Heart left ventricle (tissue), 16 donors: ENCODE data around the gene ALDH4A1. TPM values are rescaled to one million over a fixed set of nuclear protein-coding genes. Genes with fewer than 3 reads are reported as not detected.

Experiments used
- ATAC-seq, 4 donors: fragments of 200-7000 bp; cut with Tn5 transposase; one replicate each; pipeline ENCODE4 v1.9.1; 2020 to 2022; ENCODE audit warnings: moderate library complexity in 4 of 4, mild to moderate bottlenecking in 3 of 4, moderate number of reproducible peaks in 1 of 4
- DNase-seq, 5 donors: peaks; one replicate each; pipeline ENCODE4 v3.0.0-alpha.2; 2020
- H3K27ac ChIP-seq, 12 donors: fragments of 200-600 bp; sonication (generic) in 4 of 12; one replicate each; pipeline versions ENCODE4 v1.5.0 to v1.8.0; 2016 to 2022; ENCODE audit warnings: mild to moderate bottlenecking in 2 of 12
- H3K27me3 ChIP-seq, 9 donors: fragments of 200-600 bp; sonication (generic) in 2 of 9; one replicate each; pipeline versions ENCODE4 v1.5.1 to v1.8.0; 2016 to 2022; ENCODE audit warnings: mild to moderate bottlenecking in 3 of 9
- H3K36me3 ChIP-seq, 9 donors: fragments of 200-600 bp; sonication (generic) in 2 of 9; one replicate each; pipeline versions ENCODE4 v1.5.0 to v1.8.0; 2018 to 2022; ENCODE audit warnings: mild to moderate bottlenecking in 2 of 9
- H3K4me1 ChIP-seq, 12 donors: fragments of 200-600 bp; sonication (generic) in 4 of 12; one replicate each; pipeline versions ENCODE4 v1.5.0 to v1.8.0; 2016 to 2022; ENCODE audit warnings: mild to moderate bottlenecking in 3 of 12
- H3K4me3 ChIP-seq, 12 donors: fragments of 200-600 bp; sonication (generic) in 4 of 12; one replicate each; pipeline versions ENCODE4 v1.5.0 to v1.8.0; 2017 to 2022; ENCODE audit warnings: mild to moderate bottlenecking in 9 of 12, moderate library complexity in 4 of 12
- H3K9me3 ChIP-seq, 12 donors: fragments of 200-600 bp; sonication (generic) in 4 of 12; one replicate each; pipeline versions ENCODE4 v1.5.0 to v1.8.0; 2016 to 2022; ENCODE audit warnings: mild to moderate bottlenecking in 1 of 12
- CTCF ChIP-seq, 12 donors: fragments of 200-600 bp; sonication (generic) in 4 of 12; IDR thresholded peaks; one replicate each; pipeline versions ENCODE4 v1.5.0 to v1.8.0; 2018 to 2022; ENCODE audit warnings: antibody characterized with exemption in 12 of 12, mild to moderate bottlenecking in 5 of 12
- POLR2A ChIP-seq, 2 donors: fragments of 450-650 bp; IDR thresholded peaks; one replicate each; pipeline ENCODE4 v1.6.1; 2017; ENCODE audit warnings: antibody characterized with exemption in 2 of 2, mild to moderate bottlenecking in 2 of 2, moderate library complexity in 2 of 2
- WGBS, 4 donors: extraction: QIAGEN DNeasy Blood & Tissue Kit in 2 of 4; methylation state at CpG; one replicate each; pipeline versions ENCODE4 v1.1.5 to v1.1.7; 2013 to 2018; 5-methylcytosine and 5-hydroxymethylcytosine counted together
- intact Hi-C, 10 donors: fragments of 100-400 bp; cut with DNase I; formaldehyde crosslinking; loops; one replicate each; pipeline versions ENCODE4 v1.11.1 to v1.14.2; 2022
- polyA plus RNA-seq, 2 donors: library from polyadenylated mRNA; stranded (reverse); fragments of 200-250 nt; gene quantifications; one replicate each; pipeline ENCODE4 v1.2.3, GENCODE V29; 2013
- total RNA-seq, 9 donors: library from RNA; depleted of rRNA in 2 of 9; stranded (reverse); fragments of >200 nt in 2 of 9; fragmentation: NEBNext Ultra II Directional in 3 of 9; extraction: Animal tissue kit (Norgen Biotek cat#: 25700) in 3 of 9; gene quantifications; one replicate each; pipeline versions ENCODE4 v1.1.0 to v1.2.4, GENCODE V29; 2016 to 2023
- donor health status: ischemic (EF 13 %, LVEDD 7.1; RV severe dilation, severe dysfunction).
- donor health status: healthy with polysubstance abuse.
- donor health status: DM: no; HTN: yes; CAD: no.
- donor health status: DM: no; HTN: no; CAD: no.
- donor health status: ischemic (EF 25% LVEDD 6.9; RV normal size, moderate dysfunction).
- donor health status: ischemic (EF 25% LVEDD 5.7; RV mildly dilated, moderate dysfunction).
- donor health status: healthy.
- donor health status: DM: yes; HTN: yes; CAD: no.
- donor health status: ischemic (EF 35%, LVEDD 5.7; RV mildly dilated, moderate dysfunction).
- donor health status: nonischemic (EF 11% LVEDD 7.7; RV severe dilation, severe dysfunction).
- donor health status: DM: yes; HTN: yes; CAD: no.
- donor health status: PGD.
- donor health status: ischemic (EF 29% LVEDD 5.4; RV normal size, mild dysfunction).
- donor health status: nonischemic (EF 23%, LVEDD 6.1; RV moderate dilation, normal function).

Gene ALDH4A1
- total and polyA plus RNA-seq, 11 donors: 20.8 to 57.6 (median 30.6) TPM

GRCh38 chr1:18875796-18876128 is 26.6 kb downstream of the ALDH4A1 start:
- 85 to 99% (median 92%) methylated on average over 3 of the region's 3 CpGs for WGBS, 4 donors
- ATAC-seq (no peak), DNase-seq (no peak)
- Histone ChIP-seq H3K9me3 (no peaks in the 10 kb centered on the region), H3K36me3 (peaks cover 0 to 19% (median 0%) of the 10 kb centered on the region in 9 donors), H3K27ac (no peak overlapping the region), H3K4me3 (no peak overlapping the region), H3K4me1 (peaks cover 0 to 8% (median 0%) of the 10 kb centered on the region in 12 donors), H3K27me3 (no peaks in the 10 kb centered on the region)
- intact Hi-C loops: loop anchor here in 9 of 10 donors (1.0 to 5.0 kb wide), 5 partner anchors 13 to 279 kb away; no protein-coding TSS in a partner anchor
- TF ChIP-seq CTCF (IDR thresholded peaks at IDR 0.05) (no peak), POLR2A (IDR thresholded peaks at IDR 0.05) (no peak)

DNA sequence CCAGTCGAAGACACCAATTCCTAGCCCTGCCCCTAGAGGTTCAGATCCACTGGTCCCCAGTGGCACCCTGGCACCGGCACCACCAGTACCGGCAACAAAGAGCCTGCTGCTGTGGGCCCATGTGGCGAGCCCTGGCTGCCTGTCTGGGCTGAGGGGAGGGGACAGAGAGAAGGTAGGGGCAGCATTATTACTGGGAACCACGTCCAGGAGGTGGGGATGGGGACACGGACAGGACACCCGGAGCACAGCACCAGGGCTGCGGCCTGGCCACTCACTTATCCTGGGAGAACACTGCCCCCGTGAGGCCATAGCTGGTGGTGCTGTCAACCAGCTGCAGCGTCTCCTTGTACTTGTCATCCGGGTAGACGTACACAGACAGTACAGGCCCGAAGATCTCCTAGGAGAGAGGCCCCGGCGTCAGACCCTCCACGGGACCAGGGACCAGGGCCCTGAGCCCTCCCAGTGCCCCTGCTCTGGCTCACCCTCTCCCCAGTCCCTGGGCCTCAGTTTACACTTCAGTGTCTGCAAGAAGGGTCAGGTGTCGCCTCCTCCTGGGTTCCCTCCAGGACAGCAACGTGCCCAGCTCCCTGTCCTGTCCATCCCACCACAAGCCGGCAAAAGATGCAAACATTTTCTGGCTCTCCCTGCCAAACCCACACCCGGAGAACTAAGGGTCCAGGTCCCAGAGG is 27.1 kb downstream of the ALDH4A1 start:
- no peak overlapping the region for H3K4me3 ChIP-seq
- no peaks in the 10 kb centered on the region for H3K27me3 ChIP-seq
- TF ChIP-seq CTCF (IDR thresholded peaks at IDR 0.05): peak; percentile 72 to 90 (median 84)
- no peak for TF ChIP-seq POLR2A (IDR thresholded peaks at IDR 0.05)
- peaks cover 0 to 19% (median 0%) of the 10 kb centered on the region in 9 donors for H3K36me3 ChIP-seq
- H3K27ac ChIP-seq: no peak overlapping the region
- peaks cover 0 to 8% (median 0%) of the 10 kb centered on the region in 12 donors for H3K4me1 ChIP-seq
- WGBS, 4 donors: 43 to 60% (median 45%) methylated on average over 14 to 20 of the region's 20 CpGs
- ATAC-seq (peak; percentile 47 to 86 (median 73)), DNase-seq (peak; percentile 56 to 88 (median 81))
- intact Hi-C loops: loop anchor here in 9 of 10 donors (1.0 to 5.0 kb wide), 5 partner anchors 13 to 278 kb away; no protein-coding TSS in a partner anchor
- no peaks in the 10 kb centered on the region for H3K9me3 ChIP-seq

DNA sequence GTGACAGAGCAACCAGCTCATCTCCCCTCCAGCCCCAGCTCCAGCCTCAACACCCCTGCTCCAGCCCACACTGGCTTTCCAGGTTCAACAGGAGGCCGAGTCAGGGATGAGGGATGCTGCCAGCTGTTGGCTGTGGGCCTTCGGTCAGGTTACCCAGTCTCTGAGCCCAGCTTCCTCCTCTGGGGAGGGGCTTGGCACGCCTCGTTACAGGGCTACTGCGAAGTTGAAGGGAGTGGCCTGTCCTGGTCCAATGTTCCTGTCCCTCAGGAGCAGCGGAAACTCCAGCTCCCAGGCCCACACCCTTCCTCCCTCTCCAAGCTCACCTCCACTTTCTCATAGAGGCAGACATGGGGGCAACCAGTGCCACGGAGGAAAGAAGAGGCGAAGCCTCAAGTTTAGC is 27.8 kb downstream of the ALDH4A1 start:
- peak in 3 of 4 donors; percentile 6 to 48 (median 32) for ATAC-seq
- WGBS, 4 donors: 63 to 91% (median 71%) methylated on average over 4 to 8 of the region's 8 CpGs
- Histone ChIP-seq H3K4me1 (peaks cover 0 to 8% (median 0%) of the 10 kb centered on the region in 12 donors), H3K27me3 (no peaks in the 10 kb centered on the region), H3K4me3 (no peak overlapping the region), H3K9me3 (no peaks in the 10 kb centered on the region), H3K36me3 (peaks cover 0 to 19% (median 0%) of the 10 kb centered on the region in 9 donors), H3K27ac (no peak overlapping the region)
- intact Hi-C loops: loop anchor here in 6 of 10 donors (2.0 to 5.0 kb wide), 3 partner anchors 276 to 278 kb away; no protein-coding TSS in a partner anchor
- peak in 2 of 5 donors; percentile 37 to 44 for DNase-seq
- TF ChIP-seq POLR2A (IDR thresholded peaks at IDR 0.05) (no peak), CTCF (IDR thresholded peaks at IDR 0.05) (no peak)

- H3K4me1 ChIP-seq: peaks cover 0 to 8% (median 0%) of the 10 kb centered on the region in 12 donors
- DNase-seq: no peak
- H3K27me3 ChIP-seq: no peaks in the 10 kb centered on the region
- no peaks in the 10 kb centered on the region for H3K9me3 ChIP-seq
- intact Hi-C loops: loop anchor here in 6 of 10 donors (2.0 to 5.0 kb wide), 3 partner anchors 275 to 277 kb away; no protein-coding TSS in a partner anchor
- no peak overlapping the region for H3K27ac ChIP-seq
- peaks cover 0 to 19% (median 0%) of the 10 kb centered on the region in 9 donors for H3K36me3 ChIP-seq
- no peak for ATAC-seq
- no peak overlapping the region for H3K4me3 ChIP-seq
- TF ChIP-seq CTCF (IDR thresholded peaks at IDR 0.05): no peak
- TF ChIP-seq POLR2A (IDR thresholded peaks at IDR 0.05): no peak
- WGBS, 4 donors: 89 to 94% (median 93%) methylated on average over 4 to 6 of the region's 6 CpGs
Observed at GRCh38 chr1:18874036-18874435, 28.3 kb downstream of the ALDH4A1 start.
